Trophoblast cell (in vitro differentiated cells and primary cell): ENCODE results near the gene TNNT3.

Source experiments
- DNase-seq, 2 donors: peaks; one replicate each; pipeline ENCODE4 v3.0.0-alpha.2; 2016
- H2AFZ ChIP-seq: 2 replicates; pipeline ENCODE4 v1.6.1; 2013; ENCODE audit warnings: low read length, moderate library complexity, mild to moderate bottlenecking; ENCODE audit not compliant: insufficient read depth, poor library complexity
- H2AK5ac ChIP-seq: 2 replicates; pipeline ENCODE4 v1.6.1; 2013; ENCODE audit warnings: mild to moderate bottlenecking, low read length
- H2BK120ac ChIP-seq: 2 replicates; pipeline ENCODE4 v1.6.1; 2013; ENCODE audit warnings: low read length, mild to moderate bottlenecking, moderate library complexity; ENCODE audit not compliant: insufficient read depth, poor library complexity
- H2BK12ac ChIP-seq: 2 replicates; pipeline ENCODE4 v1.6.1; 2013; ENCODE audit warnings: mild to moderate bottlenecking, low read length, moderate library complexity
- H2BK5ac ChIP-seq: 2 replicates; pipeline ENCODE4 v1.6.1; 2013; ENCODE audit warnings: low read length, low read depth, moderate library complexity, mild to moderate bottlenecking; ENCODE audit not compliant: poor library complexity
- H3K14ac ChIP-seq: 2 replicates; pipeline ENCODE4 v1.6.1; 2013; ENCODE audit warnings: mild to moderate bottlenecking, low read length
- H3K18ac ChIP-seq: 2 replicates; pipeline ENCODE4 v1.6.1; 2013; ENCODE audit warnings: mild to moderate bottlenecking, low read length
- H3K23ac ChIP-seq: 2 replicates; pipeline ENCODE4 v1.6.1; 2013; ENCODE audit warnings: low read length
- H3K27ac ChIP-seq: 2 replicates; pipeline ENCODE4 v1.5.1; 2013; ENCODE audit warnings: low read depth, mild to moderate bottlenecking, inconsistent platforms, low read length, moderate library complexity
- H3K27me3 ChIP-seq: 2 replicates; pipeline ENCODE4 v1.6.1; 2013; ENCODE audit warnings: inconsistent platforms, mild to moderate bottlenecking, low read length, moderate library complexity; ENCODE audit not compliant: insufficient read depth
- H3K36me3 ChIP-seq, 2 experiments: 1 replicate in 1 of 2; 2 replicates in 1 of 2; pipeline ENCODE4 v1.6.1; 2013; ENCODE audit warnings: low read length in 2 of 2, mild to moderate bottlenecking in 2 of 2, moderate library complexity in 1 of 2; ENCODE audit not compliant: insufficient read depth in 2 of 2, control insufficient read depth in 1 of 2
- H3K4ac ChIP-seq: 2 replicates; pipeline ENCODE4 v1.6.1; 2013; ENCODE audit warnings: low read depth, mild to moderate bottlenecking, low read length, moderate library complexity
- H3K4me1 ChIP-seq, 2 experiments: 1 replicate in 1 of 2; 2 replicates in 1 of 2; pipeline ENCODE4 v1.6.1; 2013; ENCODE audit warnings: low read length in 2 of 2, mild to moderate bottlenecking in 2 of 2, moderate library complexity in 1 of 2; ENCODE audit not compliant: insufficient read depth in 2 of 2, control insufficient read depth in 1 of 2
- H3K4me2 ChIP-seq: 2 replicates; pipeline ENCODE4 v1.6.1; 2013; ENCODE audit warnings: inconsistent platforms, mild to moderate bottlenecking, low read length, moderate library complexity
- H3K4me3 ChIP-seq: 2 replicates; pipeline ENCODE4 v1.5.1; 2013; ENCODE audit warnings: mild to moderate bottlenecking, low read depth, low read length, inconsistent platforms
- H3K79me1 ChIP-seq: one replicate; pipeline ENCODE4 v1.6.1; 2013; ENCODE audit warnings: low read length
- H3K79me2 ChIP-seq: 2 replicates; pipeline ENCODE4 v1.6.1; 2013; ENCODE audit warnings: low read length, mild to moderate bottlenecking; ENCODE audit not compliant: control insufficient read depth, insufficient read depth, poor library complexity
- H3K9ac ChIP-seq: 2 replicates; pipeline ENCODE4 v1.6.1; 2013; ENCODE audit warnings: mild to moderate bottlenecking, low read length
- H3K9me3 ChIP-seq: 2 replicates; pipeline ENCODE4 v1.6.1; 2013; ENCODE audit warnings: low read depth, mild to moderate bottlenecking, control low read depth, inconsistent platforms, low read length; ENCODE audit not compliant: insufficient read depth
- H4K12ac ChIP-seq: 2 replicates; pipeline ENCODE4 v1.6.1; 2013; ENCODE audit warnings: low read depth, mild to moderate bottlenecking, low read length, moderate library complexity
- H4K8ac ChIP-seq: 2 replicates; pipeline ENCODE4 v1.6.1; 2013; ENCODE audit warnings: low read depth, mild to moderate bottlenecking, low read length, moderate library complexity
- H4K91ac ChIP-seq: one replicate; pipeline ENCODE4 v1.6.1; 2013; ENCODE audit warnings: low read depth, mild to moderate bottlenecking, low read length, moderate library complexity
- WGBS: extraction: QIAGEN DNeasy Blood & Tissue Kit; methylation state at CpG from one replicate; pipeline ENCODE4 v1.1.7; 2013; ENCODE audit warnings: missing lambda C conversion rate; ENCODE audit not compliant: insufficient read length, insufficient coverage; ENCODE audit errors: extremely low coverage; 5-methylcytosine and 5-hydroxymethylcytosine counted together

The TNNT3 gene

DNA sequence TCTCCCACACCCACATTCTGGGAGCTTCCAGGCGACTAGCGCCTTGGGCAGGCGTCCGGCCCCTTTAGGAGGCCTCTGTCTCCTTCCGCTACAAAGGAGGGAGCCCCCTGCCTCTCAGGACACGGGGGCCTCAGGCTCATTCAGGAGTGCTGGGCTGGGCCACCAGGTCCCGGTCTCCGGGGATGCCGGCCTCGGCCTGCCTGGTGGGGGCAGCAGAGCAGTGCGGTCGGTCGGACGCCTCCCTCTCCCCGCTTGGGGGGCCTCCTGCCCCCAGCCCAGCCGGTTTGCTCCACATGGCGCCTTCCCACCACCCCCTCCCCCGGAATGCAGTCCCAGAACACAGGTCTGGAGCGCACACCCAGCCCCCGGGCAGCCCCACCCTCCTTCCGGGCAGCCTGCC lies 49.5 kb downstream of the TNNT3 start:
- Histone ChIP-seq H3K36me3 (no peaks in the 10 kb centered on the region), H3K9me3 (no peaks in the 10 kb centered on the region), H3K23ac (no peak overlapping the region), H2BK5ac (no peak overlapping the region), H3K79me1 (peaks cover 3% of the 10 kb centered on the region), H3K79me2 (no peaks in the 10 kb centered on the region), H3K18ac (no peak overlapping the region), H2AK5ac (no peak overlapping the region), H4K91ac (no peak overlapping the region), H4K12ac (no peak overlapping the region), H3K14ac (no peak overlapping the region), H3K4ac (no peak overlapping the region), H4K8ac (no peak overlapping the region), H3K27ac (no peak overlapping the region), H2BK12ac (no peak overlapping the region), H2BK120ac (no peak overlapping the region), H3K4me2 (no peak overlapping the region), H3K4me1 (no peaks in the 10 kb centered on the region), H3K27me3 (no peaks in the 10 kb centered on the region), H3K4me3 (no peak overlapping the region), H3K9ac (no peak overlapping the region), H2AFZ (no peak overlapping the region)
- no peak for DNase-seq
- WGBS, result no CpG with 5 or more reads among the region's 21 CpGs

DNA sequence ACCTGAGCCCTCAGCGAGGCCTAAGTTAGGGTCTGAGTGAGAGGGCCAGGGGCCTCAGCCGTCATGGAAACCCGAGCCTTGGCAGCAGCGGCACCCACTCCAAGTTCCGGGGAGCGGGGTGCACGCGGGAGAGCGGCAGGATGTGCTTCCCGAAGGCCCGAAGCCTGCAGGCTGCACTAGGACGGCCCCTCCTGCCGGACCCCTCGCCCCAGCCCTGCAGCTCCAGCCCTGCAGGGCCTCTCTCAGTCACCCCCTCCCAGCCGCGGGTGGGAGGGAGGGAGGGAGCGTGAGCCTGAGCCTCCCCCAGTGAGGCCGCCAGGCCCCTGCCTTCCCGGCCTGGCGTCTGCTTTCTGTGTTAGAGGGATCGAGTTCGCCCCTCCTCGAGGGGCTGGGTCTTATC lies 50.3 kb downstream of the TNNT3 start:
- Histone ChIP-seq H4K12ac (no peak overlapping the region), H3K4me2 (no peak overlapping the region), H2BK12ac (no peak overlapping the region), H4K8ac (no peak overlapping the region), H2BK5ac (no peak overlapping the region), H3K79me1 (peaks cover 3% of the 10 kb centered on the region), H3K27ac (no peak overlapping the region), H3K14ac (no peak overlapping the region), H3K9ac (no peak overlapping the region), H3K36me3 (no peaks in the 10 kb centered on the region), H3K23ac (no peak overlapping the region), H3K27me3 (no peaks in the 10 kb centered on the region), H3K4me3 (no peak overlapping the region), H2BK120ac (no peak overlapping the region), H2AFZ (no peak overlapping the region), H3K9me3 (no peaks in the 10 kb centered on the region), H4K91ac (no peak overlapping the region), H3K18ac (no peak overlapping the region), H3K79me2 (no peaks in the 10 kb centered on the region), H3K4ac (no peak overlapping the region), H2AK5ac (no peak overlapping the region), H3K4me1 (no peaks in the 10 kb centered on the region)
- no peak for DNase-seq
- WGBS, result no CpG with 5 or more reads among the region's 23 CpGs

DNA sequence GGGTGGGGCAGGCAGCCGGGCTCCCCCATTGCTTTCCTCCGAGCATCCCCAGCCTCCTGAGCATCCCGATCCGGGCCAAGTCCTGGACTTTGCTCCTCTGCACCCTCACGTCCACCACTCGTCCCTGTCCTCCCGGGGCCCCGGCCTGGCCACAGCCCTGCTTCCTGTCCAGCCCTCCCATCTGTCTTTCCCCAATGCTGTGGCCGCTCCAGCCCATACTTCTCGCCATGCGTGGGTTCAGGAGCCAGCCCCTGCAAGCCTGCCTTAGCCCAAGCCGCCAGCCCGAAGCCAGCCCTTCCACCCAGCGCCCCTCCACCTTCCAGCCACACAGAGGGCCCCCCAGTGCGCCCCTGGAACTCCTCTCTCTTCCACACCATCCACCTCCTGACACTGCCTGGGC lies 51.5 kb downstream of the TNNT3 start:
- Histone ChIP-seq H3K9me3 (no peaks in the 10 kb centered on the region), H3K4me2 (no peak overlapping the region)
- no CpG with 5 or more reads among the region's 15 CpGs for WGBS

DNA sequence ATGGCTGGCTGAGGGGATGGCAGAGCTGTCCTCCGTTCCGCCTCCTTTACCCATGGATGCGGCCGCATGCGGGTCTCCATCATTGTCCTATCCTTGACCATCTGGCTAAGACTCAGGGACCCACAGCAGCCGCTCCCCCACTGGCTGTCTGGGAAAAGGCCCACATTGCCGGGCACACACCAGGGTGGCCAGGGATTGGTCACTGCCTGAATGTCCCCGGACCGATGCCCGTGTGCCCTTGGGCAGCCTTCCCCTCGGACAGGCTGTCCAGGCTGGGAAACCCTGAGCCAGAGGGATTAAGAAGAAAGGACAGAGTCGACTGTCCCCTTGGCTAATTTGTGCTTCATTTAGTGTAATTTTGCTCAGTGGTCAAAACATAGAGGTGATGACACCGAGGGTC lies 55.7 kb downstream of the TNNT3 start:
- H2AK5ac ChIP-seq, result no peak overlapping the region
- no peak overlapping the region for H3K9ac ChIP-seq
- no peak overlapping the region for H3K18ac ChIP-seq
- no peak overlapping the region for H4K8ac ChIP-seq
- no peak overlapping the region for H2BK12ac ChIP-seq
- H3K79me2 ChIP-seq, result no peaks in the 10 kb centered on the region
- no peak overlapping the region for H2BK5ac ChIP-seq
- H3K4ac ChIP-seq, result no peak overlapping the region
- no peak overlapping the region for H4K91ac ChIP-seq
- H3K27me3 ChIP-seq, result no peaks in the 10 kb centered on the region
- H4K12ac ChIP-seq, result no peak overlapping the region
- H2BK120ac ChIP-seq, result no peak overlapping the region
- no peaks in the 10 kb centered on the region for H3K9me3 ChIP-seq
- no peak overlapping the region for H3K14ac ChIP-seq
- no peak overlapping the region for H3K23ac ChIP-seq
- no peak for DNase-seq
- H3K4me3 ChIP-seq, result no peak overlapping the region
- no peak overlapping the region for H3K27ac ChIP-seq
- H3K4me1 ChIP-seq, result no peaks in the 10 kb centered on the region
- peaks cover 5% of the 10 kb centered on the region for H3K79me1 ChIP-seq
- H3K36me3 ChIP-seq, result no peaks in the 10 kb centered on the region
- no peak overlapping the region for H3K4me2 ChIP-seq
- no peak overlapping the region for H2AFZ ChIP-seq
- WGBS, result no CpG with 5 or more reads among the region's 13 CpGs

More for the DNA sequence above, 51.5 kb downstream of the TNNT3 start:
- no peak overlapping the region for H3K27ac ChIP-seq
- H3K79me1 ChIP-seq, result peaks cover 3% of the 10 kb centered on the region
- H2BK5ac ChIP-seq, result peak overlapping the region; percentile 46
- no peak overlapping the region for H3K23ac ChIP-seq
- no peaks in the 10 kb centered on the region for H3K79me2 ChIP-seq
- peak overlapping the region; percentile 71 for H4K8ac ChIP-seq
- DNase-seq, result no peak
- no peaks in the 10 kb centered on the region for H3K36me3 ChIP-seq
- H2AK5ac ChIP-seq, result peak overlapping the region; percentile 79
- H2BK120ac ChIP-seq, result peak overlapping the region; percentile 85
- no peak overlapping the region for H3K9ac ChIP-seq
- no peak overlapping the region for H3K4me3 ChIP-seq
- H4K12ac ChIP-seq, result no peak overlapping the region
- H3K4me1 ChIP-seq, result no peaks in the 10 kb centered on the region
- H3K4ac ChIP-seq, result peak overlapping the region; percentile 64
- H2BK12ac ChIP-seq, result peak overlapping the region; percentile 88
- H3K27me3 ChIP-seq, result no peaks in the 10 kb centered on the region
- H4K91ac ChIP-seq, result peak overlapping the region; percentile 92
- peak overlapping the region; percentile 59 for H2AFZ ChIP-seq
- peak overlapping the region; percentile 79 for H3K14ac ChIP-seq
- H3K18ac ChIP-seq, result peak overlapping the region; percentile 75
